IPS-11a (cell line): Measurements from ENCODE around the gene HOXD9.
A peak's percentile ranks its signal among the peaks of the same experiment; 100 is the strongest.

Experiments
- H3K4me3 ChIP-seq: one replicate; pipeline ENCODE4 v1.5.1; 2013; ENCODE audit warnings: low read depth, low read length, control low read depth

The HOXD9 gene

GRCh38 chr2:176098366-176099158, 24.0 kb upstream of the HOXD9 start:
- no peak overlapping the region for H3K4me3 ChIP-seq

GRCh38 chr2:176099159-176099727, 23.3 kb upstream of the HOXD9 start:
- no peak overlapping the region for H3K4me3 ChIP-seq

- H3K4me3 ChIP-seq, result no peak within 1 kb of the TSS
These were observed 22.6 kb upstream of the HOXD9 start, which contains the start of gene HOXD12 for GRCh38 chr2:176099728-176100546. Gene HOXD12 (plus strand): TSS chr2:176099795. CDS start chr2:176099802, 7 bp downstream.

- no peak overlapping the region for H3K4me3 ChIP-seq
These were observed 21.9 kb upstream of the HOXD9 start for GRCh38 chr2:176100547-176101140.

GRCh38 chr2:176101216-176101830, 21.2 kb upstream of the HOXD9 start:
- H3K4me3 ChIP-seq, result no peak overlapping the region

GRCh38 chr2:176101842-176102241, 20.7 kb upstream of the HOXD9 start:
- no peak overlapping the region for H3K4me3 ChIP-seq

- no peak overlapping the region for H3K4me3 ChIP-seq
These were observed 20.1 kb upstream of the HOXD9 start for GRCh38 chr2:176102309-176102866.

GRCh38 chr2:176103194-176103593, 19.3 kb upstream of the HOXD9 start:
- H3K4me3 ChIP-seq, result no peak overlapping the region

GRCh38 chr2:176103742-176104315, 18.7 kb upstream of the HOXD9 start:
- no peak overlapping the region for H3K4me3 ChIP-seq

GRCh38 chr2:176104316-176105077, 18.0 kb upstream of the HOXD9 start:
- no peak overlapping the region for H3K4me3 ChIP-seq

GRCh38 chr2:176105078-176105729, 17.3 kb upstream of the HOXD9 start:
- no peak overlapping the region for H3K4me3 ChIP-seq

- H3K4me3 ChIP-seq, result no peak overlapping the region
These were observed 16.6 kb upstream of the HOXD9 start for GRCh38 chr2:176105730-176106580.

- H3K4me3 ChIP-seq, result peak within 1 kb of the TSS; percentile 1
These were observed 15.7 kb upstream of the HOXD9 start, which contains the start of gene HOXD11 for GRCh38 chr2:176106581-176107539. Gene HOXD11 (plus strand): TSS chr2:176107280. CDS start chr2:176107356, 76 bp downstream.

- no peak overlapping the region for H3K4me3 ChIP-seq
These were observed 14.8 kb upstream of the HOXD9 start for GRCh38 chr2:176107731-176108181.

GRCh38 chr2:176109192-176109901, 13.2 kb upstream of the HOXD9 start:
- no peak overlapping the region for H3K4me3 ChIP-seq

GRCh38 chr2:176109946-176110345, 12.6 kb upstream of the HOXD9 start:
- H3K4me3 ChIP-seq, result no peak overlapping the region
